Spleen (tissue), 11 donors: ENCODE results near the gene PRKCQ. TPM values are rescaled to one million over a fixed set of nuclear protein-coding genes. Genes with fewer than 3 reads are reported as not detected.

Experiments used
- DNase-seq: peaks from one replicate; pipeline ENCODE4 v3.0.0-alpha.2; 2020
- H3K27ac ChIP-seq, 8 donors: fragments of 200-600 bp; sonication (generic) in 7 of 8; 1 replicate in 4 of 8; 2 replicates in 4 of 8; pipeline versions ENCODE4 v1.5.0 to v1.8.0; 2016 to 2021; ENCODE audit warnings: inconsistent platforms in 4 of 8, mild to moderate bottlenecking in 4 of 8, moderate library complexity in 1 of 8
- H3K27me3 ChIP-seq, 7 donors: fragments of 200-600 bp; sonication (generic) in 6 of 7; replicated peaks in 1 of 7; 1 replicate in 4 of 7; 2 replicates in 3 of 7; pipeline versions ENCODE4 v1.5.0 to v1.8.0; 2016 to 2021; ENCODE audit warnings: inconsistent platforms in 3 of 7, mild to moderate bottlenecking in 1 of 7
- H3K36me3 ChIP-seq, 6 donors: fragments of 200-600 bp; sonication (generic) in 5 of 6; 1 replicate in 4 of 6; 2 replicates in 2 of 6; pipeline versions ENCODE4 v1.5.0 to v1.8.0; 2016 to 2021; ENCODE audit warnings: inconsistent platforms in 2 of 6
- H3K4me1 ChIP-seq, 6 donors: fragments of 200-600 bp; sonication (generic) in 5 of 6; 1 replicate in 3 of 6; 2 replicates in 3 of 6; pipeline versions ENCODE4 v1.5.0 to v1.8.0; 2016 to 2021; ENCODE audit warnings: inconsistent platforms in 3 of 6
- H3K4me3 ChIP-seq, 8 donors: fragments of 200-600 bp; sonication (generic) in 7 of 8; 1 replicate in 4 of 8; 2 replicates in 4 of 8; pipeline versions ENCODE4 v1.5.0 to v1.8.0; 2016 to 2021; ENCODE audit warnings: inconsistent platforms in 4 of 8, mild to moderate bottlenecking in 4 of 8, moderate library complexity in 2 of 8
- H3K9me3 ChIP-seq, 8 donors: fragments of 200-600 bp; sonication (generic) in 7 of 8; 1 replicate in 4 of 8; 2 replicates in 4 of 8; pipeline versions ENCODE4 v1.5.0 to v1.8.0; 2016 to 2021; ENCODE audit warnings: inconsistent platforms in 4 of 8
- POLR2A ChIP-seq, 3 donors: fragments of 450-650 bp; IDR thresholded peaks; one replicate each; pipeline ENCODE4 v1.5.1; 2017; ENCODE audit warnings: antibody characterized with exemption in 3 of 3, mild to moderate bottlenecking in 1 of 3
- POLR2AphosphoS5 ChIP-seq, 3 donors: sonication (generic); formaldehyde crosslinking; IDR thresholded peaks; one replicate each; pipeline ENCODE4 v1.5.1; 2017; ENCODE audit warnings: antibody characterized with exemption in 3 of 3
- whole genome bisulfite sequencing, 5 donors: extraction: QIAGEN DNeasy Blood & Tissue Kit in 3 of 5; methylation state at CpG; one replicate each; pipeline versions ENCODE4 v1.1.5 to v1.1.7; 2013 to 2018; 5-methylcytosine and 5-hydroxymethylcytosine counted together
- intact Hi-C: fragments of 100-400 bp; cut with DNase I; formaldehyde crosslinking; loops from one replicate; pipeline ENCODE4 v1.15.0; 2023; ENCODE audit warnings: low total_unique reads
- polyA plus RNA-seq, 3 donors: library from polyadenylated mRNA; stranded (reverse); fragments of 200-250 nt; gene quantifications; one replicate each; pipeline ENCODE4 v1.2.1, GENCODE V29; 2013
- total RNA-seq, 7 donors: library from RNA; depleted of rRNA in 3 of 7; stranded (reverse); fragments of >200 nt in 3 of 7; fragmentation: NEBNext Ultra II Directional in 4 of 7; extraction: Animal tissue kit (Norgen Biotek cat#: 25700) in 4 of 7; gene quantifications; one replicate each; pipeline versions ENCODE4 v1.1.0 to v1.2.1, GENCODE V29; 2016 to 2021
- TF ChIP-seq, protein P1 (sequence below), 11 experiments: fragments of 200-600 bp in 7 of 11; fragments of 450-650 bp in 4 of 11; sonication (generic) in 4 of 11; IDR thresholded peaks in 8 of 11; conservative IDR thresholded peaks in 3 of 11; 1 replicate in 7 of 11; 2 replicates in 4 of 11; pipeline versions ENCODE4 v1.4.0 to v1.8.0; 2016 to 2021; ENCODE audit warnings: antibody characterized with exemption in 11 of 11, inconsistent platforms in 4 of 11, mild to moderate bottlenecking in 1 of 11
- donor health status: healthy with polysubstance abuse.
- donor health status: DM: no; HTN: no; CAD: no; lungs with moderate emphysema.
- donor health status: DM: no; HTN: no; CAD: no.
- donor health status: Bipolar disorder and iron deficiency.
- donor health status: healthy.
- donor health status: DM: no; HTN: no; CAD: no.
- donor health status: DM: yes; HTN: yes; CAD: no.

The PRKCQ gene
- total and polyA plus RNA-seq, 10 donors: 2.1 to 11.8 (median 8.1) TPM

- no peak overlapping the region for H3K27ac ChIP-seq
- DNase-seq: no peak
- TF ChIP-seq, protein P1, sequence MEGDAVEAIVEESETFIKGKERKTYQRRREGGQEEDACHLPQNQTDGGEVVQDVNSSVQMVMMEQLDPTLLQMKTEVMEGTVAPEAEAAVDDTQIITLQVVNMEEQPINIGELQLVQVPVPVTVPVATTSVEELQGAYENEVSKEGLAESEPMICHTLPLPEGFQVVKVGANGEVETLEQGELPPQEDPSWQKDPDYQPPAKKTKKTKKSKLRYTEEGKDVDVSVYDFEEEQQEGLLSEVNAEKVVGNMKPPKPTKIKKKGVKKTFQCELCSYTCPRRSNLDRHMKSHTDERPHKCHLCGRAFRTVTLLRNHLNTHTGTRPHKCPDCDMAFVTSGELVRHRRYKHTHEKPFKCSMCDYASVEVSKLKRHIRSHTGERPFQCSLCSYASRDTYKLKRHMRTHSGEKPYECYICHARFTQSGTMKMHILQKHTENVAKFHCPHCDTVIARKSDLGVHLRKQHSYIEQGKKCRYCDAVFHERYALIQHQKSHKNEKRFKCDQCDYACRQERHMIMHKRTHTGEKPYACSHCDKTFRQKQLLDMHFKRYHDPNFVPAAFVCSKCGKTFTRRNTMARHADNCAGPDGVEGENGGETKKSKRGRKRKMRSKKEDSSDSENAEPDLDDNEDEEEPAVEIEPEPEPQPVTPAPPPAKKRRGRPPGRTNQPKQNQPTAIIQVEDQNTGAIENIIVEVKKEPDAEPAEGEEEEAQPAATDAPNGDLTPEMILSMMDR (IDR thresholded peaks at IDR 0.05 in 8 of 11, conservative IDR thresholded peaks at IDR 0.05 in 3 of 11): peak in 7 of 11 experiments; percentile 17 to 45 (median 30)
- TF ChIP-seq POLR2AphosphoS5 (IDR thresholded peaks at IDR 0.05): no peak
- 56 to 62% (median 59%) methylated on average over 10 of the region's 10 CpGs for WGBS, 5 donors
- H3K9me3 ChIP-seq: no peaks in the 10 kb centered on the region
- no peak overlapping the region for H3K4me3 ChIP-seq
- intact Hi-C loops: loop anchor here (10.0 kb wide), 1 partner anchor 392 kb away; no protein-coding TSS in a partner anchor
- H3K27me3 ChIP-seq: no peaks in the 10 kb centered on the region
- H3K4me1 ChIP-seq: peaks cover 5 to 49% (median 22%) of the 10 kb centered on the region in 6 donors
- no peaks in the 10 kb centered on the region for H3K36me3 ChIP-seq
Observed at GRCh38 chr10:6406220-6407033, 173.6 kb downstream of the PRKCQ start.

DNA sequence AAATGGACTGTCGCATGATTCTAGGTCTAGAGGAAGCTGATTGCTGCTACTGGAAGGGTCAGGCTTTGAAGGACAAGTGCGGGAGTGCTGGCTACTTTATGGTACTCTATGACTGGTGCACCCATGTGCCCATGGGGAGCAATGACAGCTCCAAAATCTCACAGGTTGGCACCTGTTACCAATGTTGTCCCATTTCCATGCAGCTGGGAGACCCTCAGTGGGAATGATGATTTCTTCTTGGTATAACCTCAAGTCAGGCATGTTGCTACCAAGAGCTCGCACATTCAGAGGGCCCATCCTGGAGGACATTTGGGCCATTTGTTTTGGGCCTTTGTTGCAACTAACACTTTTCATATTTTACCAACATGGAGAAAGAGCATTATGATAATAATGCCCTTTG lies 174.4 kb downstream of the PRKCQ start:
- TF ChIP-seq POLR2A (IDR thresholded peaks at IDR 0.05) (no peak), POLR2AphosphoS5 (IDR thresholded peaks at IDR 0.05) (no peak)
- TF ChIP-seq, protein P1 (IDR thresholded peaks at IDR 0.05 in 8 of 11, conservative IDR thresholded peaks at IDR 0.05 in 3 of 11): no peak
- no peak overlapping the region for H3K27ac ChIP-seq
- H3K9me3 ChIP-seq: no peaks in the 10 kb centered on the region
- H3K27me3 ChIP-seq: no peaks in the 10 kb centered on the region
- H3K36me3 ChIP-seq: no peaks in the 10 kb centered on the region
- H3K4me3 ChIP-seq: no peak overlapping the region
- DNase-seq: no peak
- WGBS, 5 donors: 87 to 98% (median 94%) methylated on average over 3 of the region's 3 CpGs
- H3K4me1 ChIP-seq: peaks cover 8 to 49% (median 26%) of the 10 kb centered on the region in 6 donors
- intact Hi-C loops: loop anchor here (10.0 kb wide), 1 partner anchor 391 kb away; no protein-coding TSS in a partner anchor

- no peaks in the 10 kb centered on the region for H3K36me3 ChIP-seq
- H3K9me3 ChIP-seq: no peaks in the 10 kb centered on the region
- TF ChIP-seq POLR2A (IDR thresholded peaks at IDR 0.05): no peak
- no peak for TF ChIP-seq POLR2AphosphoS5 (IDR thresholded peaks at IDR 0.05)
- TF ChIP-seq, protein P1 (IDR thresholded peaks at IDR 0.05 in 8 of 11, conservative IDR thresholded peaks at IDR 0.05 in 3 of 11): no peak
- H3K4me1 ChIP-seq: peaks cover 5 to 49% (median 28%) of the 10 kb centered on the region in 6 donors
- intact Hi-C loops: loop anchor here (5.0 to 10.0 kb wide), 2 partner anchors 297 to 390 kb away; no protein-coding TSS in a partner anchor
- 84 to 100% (median 93%) methylated on average over 1 of the region's 1 CpG for WGBS, 5 donors
- H3K27ac ChIP-seq: no peak overlapping the region
- H3K27me3 ChIP-seq: no peaks in the 10 kb centered on the region
- no peak overlapping the region for H3K4me3 ChIP-seq
- DNase-seq: no peak
Observed at GRCh38 chr10:6404127-6405072, 175.7 kb downstream of the PRKCQ start.
